Activated T-cell treated with anti-CD3 and anti-CD28 coated beads, Interleukin-2, amount 50 U/mL, for 24 hours (primary cell): ENCODE measurements around the gene KLHDC2.

Experiments used
- DNase-seq: peaks from one replicate; pipeline ENCODE4 v3.0.0-alpha.2; 2020
- H3K27ac Mint-ChIP-seq: 2 replicates; pipeline ENCODE4 v1.8.0; 2020; ENCODE audit warnings: mild to moderate bottlenecking, mixed read lengths
- H3K27me3 Mint-ChIP-seq: 2 replicates; pipeline ENCODE4 v1.8.0; 2020; ENCODE audit warnings: mixed read lengths
- H3K36me3 Mint-ChIP-seq: 2 replicates; pipeline ENCODE4 v1.8.0; 2020; ENCODE audit warnings: low read depth, mixed read lengths
- H3K4me1 Mint-ChIP-seq: 2 replicates; pipeline ENCODE4 v1.8.0; 2020; ENCODE audit warnings: low read depth, mixed read lengths
- H3K4me3 Mint-ChIP-seq: 2 replicates; pipeline ENCODE4 v1.8.0; 2020; ENCODE audit warnings: mild to moderate bottlenecking, moderate library complexity, mixed read lengths
- H3K9me3 Mint-ChIP-seq: 2 replicates; pipeline ENCODE4 v1.8.0; 2020; ENCODE audit warnings: mixed read lengths

The KLHDC2 gene

GRCh38 chr14:49820176-49820575 is 52.2 kb downstream of the KLHDC2 start:
- H3K4me3 Mint-ChIP-seq = no peak overlapping the region
- peaks cover 12% of the 10 kb centered on the region for H3K9me3 Mint-ChIP-seq
- peaks cover 85% of the 10 kb centered on the region for H3K36me3 Mint-ChIP-seq
- no peaks in the 10 kb centered on the region for H3K27me3 Mint-ChIP-seq
- peaks cover 2% of the 10 kb centered on the region for H3K4me1 Mint-ChIP-seq
- no peak for DNase-seq
- H3K27ac Mint-ChIP-seq = no peak overlapping the region

GRCh38 chr14:49828640-49829039 is 60.7 kb downstream of the KLHDC2 start:
- Mint-ChIP-seq H3K4me1 (peaks cover 4% of the 10 kb centered on the region), H3K36me3 (peaks cover 89% of the 10 kb centered on the region), H3K4me3 (no peak overlapping the region), H3K9me3 (no peaks in the 10 kb centered on the region), H3K27ac (no peak overlapping the region), H3K27me3 (no peaks in the 10 kb centered on the region)
- no peak for DNase-seq
